PC-9 (cell line): ENCODE measurements around the gene GRIP2. TPM values are rescaled to one million over a fixed set of nuclear protein-coding genes. Genes with fewer than 3 reads are reported as not detected.

Experiments used
- BruUV-seq: library from RNA; stranded (reverse); fragments of 400-500 nt; replicated peaks from 2 replicates; lab custom pipeline; 2021; lab: Mats Ljungman, UMichigan
- CTCF ChIA-PET: fragments of 300-600 bp; sonication (Branson Sonifier 250); formaldehyde crosslinking; loops from one replicate; lab custom pipeline; 2022; ENCODE audit warnings: antibody characterized with exemption; lab: Charles Lee
- POLR2A ChIA-PET: fragments of 300-600 bp; sonication (Branson Sonifier 250); formaldehyde crosslinking; loops from one replicate; lab custom pipeline; 2022; ENCODE audit warnings: antibody characterized with exemption; ENCODE audit not compliant: unreplicated experiment; lab: Charles Lee
- DNase-seq, 2 experiments: peaks; one replicate each; pipeline versions ENCODE4 v3.0.0 to v3.0.0-alpha.2; 2015 to 2022; ENCODE audit warnings: mixed read lengths in 1 of 2
- H2AFZ ChIP-seq: fragments of 200-600 bp; sonication (generic); 2 replicates; pipeline ENCODE4 v1.8.1; 2017; ENCODE audit warnings: antibody characterized with exemption
- H3F3A ChIP-seq: fragments of 200-600 bp; sonication (generic); 2 replicates; pipeline ENCODE4 v1.8.1; 2017; ENCODE audit warnings: antibody characterized with exemption, mild to moderate bottlenecking, low read depth; ENCODE audit not compliant: insufficient read depth
- H3K27ac ChIP-seq: fragments of 200-600 bp; sonication (generic); 2 replicates; pipeline ENCODE4 v1.6.1; 2016; ENCODE audit warnings: mixed run types
- H3K27me3 ChIP-seq: fragments of 200-600 bp; sonication (generic); 2 replicates; pipeline ENCODE4 v1.6.1; 2016; ENCODE audit warnings: low read depth, mixed run types; ENCODE audit not compliant: insufficient read depth
- H3K36me3 ChIP-seq: fragments of 200-600 bp; sonication (generic); 2 replicates; pipeline ENCODE4 v1.6.1; 2016; ENCODE audit warnings: low read depth, mixed run types
- H3K4me1 ChIP-seq: fragments of 200-600 bp; sonication (generic); replicated peaks from 2 replicates; pipeline ENCODE4 v1.6.1; 2016; ENCODE audit warnings: mixed run types; ENCODE audit not compliant: insufficient read depth
- H3K4me2 ChIP-seq: fragments of 200-600 bp; sonication (generic); 2 replicates; pipeline ENCODE4 v1.6.1; 2017; ENCODE audit warnings: mixed run types
- H3K4me3 ChIP-seq: fragments of 200-600 bp; sonication (generic); 2 replicates; pipeline ENCODE4 v1.6.1; 2016; ENCODE audit warnings: mixed run types
- H3K79me2 ChIP-seq: fragments of 200-600 bp; sonication (generic); 2 replicates; pipeline ENCODE4 v1.6.1; 2017; ENCODE audit warnings: low read depth, mixed run types
- H3K9me2 ChIP-seq: fragments of 200-600 bp; sonication (generic); 2 replicates; pipeline ENCODE4 v1.8.1; 2017; ENCODE audit warnings: mild to moderate bottlenecking; ENCODE audit not compliant: insufficient read depth
- H3K9me3 ChIP-seq: fragments of 200-600 bp; sonication (generic); 2 replicates; pipeline ENCODE4 v1.8.1; 2016; ENCODE audit warnings: low read depth; ENCODE audit not compliant: insufficient read depth
- H4K20me1 ChIP-seq: fragments of 200-600 bp; sonication (generic); 2 replicates; pipeline ENCODE4 v1.8.1; 2017; ENCODE audit not compliant: insufficient read depth
- CTCF ChIP-seq: fragments of 200-600 bp; sonication (generic); conservative IDR thresholded peaks from 2 replicates; pipeline ENCODE4 v1.6.1; 2017; ENCODE audit warnings: mixed run types, antibody characterized with exemption, mild to moderate bottlenecking, moderate library complexity
- EZH2 ChIP-seq: fragments of 200-600 bp; sonication (generic); IDR thresholded peaks from 2 replicates; pipeline ENCODE4 v1.8.0; 2017; ENCODE audit warnings: antibody characterized with exemption, low read depth
- intact Hi-C: fragments of 100-400 bp; cut with micrococcal nuclease; formaldehyde crosslinking; loops from one replicate; pipeline ENCODE4 v1.10.0; 2022; ENCODE audit not compliant: unreplicated experiment
- total RNA-seq: library from RNA; stranded (reverse); gene quantifications from 2 replicates; pipeline ENCODE4 v1.2.3, GENCODE V29; 2021

Gene GRIP2
- total RNA-seq, 1 experiment from 2014 or later, result not detected

- Histone ChIP-seq H3K4me3 (no peak overlapping the region), H4K20me1 (no peaks in the 10 kb centered on the region; the same call in 1 of the 2 replicates), H3K27ac (no peak overlapping the region), H3K4me2 (no peak overlapping the region), H3F3A (peaks cover 12% of the 10 kb centered on the region; the same call in 1 of the 2 replicates), H2AFZ (no peak overlapping the region), H3K27me3 (0 out of 2 replicates have a peak, but pooled peaks cover 5% of the 10 kb centered on the region), H3K79me2 (no peaks in the 10 kb centered on the region), H3K4me1 (no peaks in the 10 kb centered on the region), H3K9me3 (peaks cover 9% of the 10 kb centered on the region), H3K9me2 (no peaks in the 10 kb centered on the region), H3K36me3 (no peaks in the 10 kb centered on the region)
- TF ChIP-seq CTCF, result no peak
- TF ChIP-seq EZH2, result no peak
- no TSS peak for BruUV-seq
- CTCF ChIA-PET, result no interaction called here
- POLR2A ChIA-PET, result no interaction called here
- intact Hi-C loops, result loop anchor here (2.0 to 5.0 kb wide), 3 partner anchors 245 to 609 kb away; no protein-coding TSS in a partner anchor
- no peak for DNase-seq
Measured at GRCh38 chr3:14505803-14506500, 34.2 kb downstream of the GRIP2 start.

- POLR2A ChIA-PET, result interaction anchor here (0.6 kb wide), 1 partner anchor 8 kb away, joined by 3 read pairs; no protein-coding TSS in a partner anchor
- H3K9me2 ChIP-seq, result no peaks in the 10 kb centered on the region
- H3K27ac ChIP-seq, result no peak overlapping the region
- H3K4me1 ChIP-seq, result no peaks in the 10 kb centered on the region
- no peaks in the 10 kb centered on the region; the same call in 1 of the 2 replicates for H4K20me1 ChIP-seq
- no peak overlapping the region for H2AFZ ChIP-seq
- TF ChIP-seq EZH2 (no peak), CTCF (no peak)
- H3F3A ChIP-seq, result peaks cover 12% of the 10 kb centered on the region; the same call in 1 of the 2 replicates
- H3K4me3 ChIP-seq, result no peak overlapping the region
- intact Hi-C loops, result loop anchor here (5.0 kb wide), 1 partner anchor 303 kb away; no protein-coding TSS in a partner anchor
- no peaks in the 10 kb centered on the region for H3K79me2 ChIP-seq
- BruUV-seq, result no TSS peak
- no peaks in the 10 kb centered on the region for H3K36me3 ChIP-seq
- DNase-seq, result no peak
- 0 out of 2 replicates have a peak, but pooled peaks cover 5% of the 10 kb centered on the region for H3K27me3 ChIP-seq
- H3K4me2 ChIP-seq, result no peak overlapping the region
- CTCF ChIA-PET, result no interaction called here
- peaks cover 9% of the 10 kb centered on the region for H3K9me3 ChIP-seq
Measured at GRCh38 chr3:14505001-14505802, 34.9 kb downstream of the GRIP2 start.

GRCh38 chr3:14503706-14504065, 36.5 kb downstream of the GRIP2 start:
- POLR2A ChIA-PET, result no interaction called here
- H3K4me2 ChIP-seq, result no peak overlapping the region
- BruUV-seq, result no TSS peak
- H3K79me2 ChIP-seq, result no peaks in the 10 kb centered on the region
- H3K9me3 ChIP-seq, result peaks cover 9% of the 10 kb centered on the region
- H3K9me2 ChIP-seq, result no peaks in the 10 kb centered on the region
- intact Hi-C loops, result no loop called here
- CTCF ChIA-PET, result interaction anchor here (0.6 kb wide), 1 partner anchor 387 kb away, joined by 3 read pairs; no protein-coding TSS in a partner anchor
- no peak for DNase-seq
- H4K20me1 ChIP-seq, result no peaks in the 10 kb centered on the region; the same call in 1 of the 2 replicates
- no peaks in the 10 kb centered on the region for H3K4me1 ChIP-seq
- no peak overlapping the region for H3K4me3 ChIP-seq
- H3F3A ChIP-seq, result peaks cover 12% of the 10 kb centered on the region; the same call in 1 of the 2 replicates
- no peaks in the 10 kb centered on the region for H3K36me3 ChIP-seq
- H2AFZ ChIP-seq, result no peak overlapping the region
- TF ChIP-seq CTCF (no peak), EZH2 (no peak)
- H3K27ac ChIP-seq, result no peak overlapping the region
- H3K27me3 ChIP-seq, result 0 out of 2 replicates have a peak, but pooled peaks cover 5% of the 10 kb centered on the region
